ENCODE data around the gene SCFD2.

Gene SCFD2

DNA sequence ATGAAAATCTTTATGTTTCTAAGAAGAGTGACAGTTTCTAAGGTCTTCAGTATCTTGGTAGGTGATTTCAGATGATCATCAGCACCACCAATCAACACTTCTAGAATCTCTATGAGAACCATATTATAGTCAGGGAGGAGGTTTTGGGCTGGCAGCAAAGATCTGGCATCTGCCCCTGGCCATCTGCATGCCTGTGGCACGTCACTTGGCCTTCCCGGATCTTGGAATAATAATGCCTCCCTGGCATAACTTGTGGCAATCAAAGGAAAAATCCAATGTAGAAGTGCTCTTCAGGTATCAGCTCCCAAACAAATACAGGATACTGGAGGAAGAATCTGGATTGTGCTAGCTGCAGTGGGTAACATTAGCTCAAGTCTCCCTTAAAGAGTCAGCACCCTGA, 446.4 kb downstream of the SCFD2 start:
- Histone ChIP-seq H3K4me2 (ENCODE audit: low read length) (no peak overlapping the region), H3K4me1 (ENCODE audit: low read length) (no peaks in the 10 kb centered on the region), H3K79me2 (ENCODE audit: low read length) (no peaks in the 10 kb centered on the region), H3K27me3 (ENCODE audit: low read depth, low read length) (no peaks in the 10 kb centered on the region), H3K27ac (ENCODE audit: low read length) (no peak overlapping the region), H3K36me3 (replicated peaks; ENCODE audit: low read depth, low read length) (no peaks in the 10 kb centered on the region), H2AFZ (ENCODE audit: low read depth, low read length) (no peak overlapping the region), H3K9ac (ENCODE audit: low read length) (no peak overlapping the region), H3K9me3 (ENCODE audit: insufficient read depth, low read length) (no peaks in the 10 kb centered on the region), H4K20me1 (ENCODE audit: insufficient read depth, low read length) (no peaks in the 10 kb centered on the region), H3K4me3 (ENCODE audit: low read length) (no peak overlapping the region)
- TF ChIP-seq EZH2phosphoT487 (IDR thresholded peaks at IDR 0.05; ENCODE audit: low read depth), result no peak
- TF ChIP-seq, protein P1, sequence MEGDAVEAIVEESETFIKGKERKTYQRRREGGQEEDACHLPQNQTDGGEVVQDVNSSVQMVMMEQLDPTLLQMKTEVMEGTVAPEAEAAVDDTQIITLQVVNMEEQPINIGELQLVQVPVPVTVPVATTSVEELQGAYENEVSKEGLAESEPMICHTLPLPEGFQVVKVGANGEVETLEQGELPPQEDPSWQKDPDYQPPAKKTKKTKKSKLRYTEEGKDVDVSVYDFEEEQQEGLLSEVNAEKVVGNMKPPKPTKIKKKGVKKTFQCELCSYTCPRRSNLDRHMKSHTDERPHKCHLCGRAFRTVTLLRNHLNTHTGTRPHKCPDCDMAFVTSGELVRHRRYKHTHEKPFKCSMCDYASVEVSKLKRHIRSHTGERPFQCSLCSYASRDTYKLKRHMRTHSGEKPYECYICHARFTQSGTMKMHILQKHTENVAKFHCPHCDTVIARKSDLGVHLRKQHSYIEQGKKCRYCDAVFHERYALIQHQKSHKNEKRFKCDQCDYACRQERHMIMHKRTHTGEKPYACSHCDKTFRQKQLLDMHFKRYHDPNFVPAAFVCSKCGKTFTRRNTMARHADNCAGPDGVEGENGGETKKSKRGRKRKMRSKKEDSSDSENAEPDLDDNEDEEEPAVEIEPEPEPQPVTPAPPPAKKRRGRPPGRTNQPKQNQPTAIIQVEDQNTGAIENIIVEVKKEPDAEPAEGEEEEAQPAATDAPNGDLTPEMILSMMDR (IDR thresholded peaks at IDR 0.05; ENCODE audit: low read depth, low read length), result no peak

DNA sequence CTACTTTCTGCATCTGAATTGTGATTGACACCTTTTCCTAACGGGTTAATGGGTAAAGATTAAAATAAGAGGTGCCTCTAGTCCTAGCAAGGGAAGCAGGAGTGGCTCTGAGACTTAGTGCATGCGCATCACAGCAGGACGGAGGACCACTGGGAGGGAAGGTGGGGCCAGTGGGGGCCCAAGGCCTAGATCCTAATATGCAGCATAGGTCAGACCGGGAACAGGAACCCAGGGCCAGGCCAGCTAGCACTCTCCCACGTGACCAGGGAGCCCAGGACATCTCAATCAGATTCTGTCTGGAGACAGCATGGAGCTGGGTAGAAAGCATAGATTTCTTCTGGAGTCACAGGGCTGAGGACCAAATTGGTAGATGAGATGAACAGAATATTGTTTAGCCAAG, 448.0 kb downstream of the SCFD2 start:
- H3K4me3 ChIP-seq (ENCODE audit: low read length), result no peak overlapping the region
- no peaks in the 10 kb centered on the region for H3K27me3 ChIP-seq (ENCODE audit: low read depth, low read length)
- no peaks in the 10 kb centered on the region for H4K20me1 ChIP-seq (ENCODE audit: insufficient read depth, low read length)
- TF ChIP-seq, protein P1 (IDR thresholded peaks at IDR 0.05; ENCODE audit: low read depth, low read length), result no peak
- H3K36me3 ChIP-seq (replicated peaks; ENCODE audit: low read depth, low read length), result no peaks in the 10 kb centered on the region
- no peaks in the 10 kb centered on the region for H3K79me2 ChIP-seq (ENCODE audit: low read length)
- no peak overlapping the region for H3K4me2 ChIP-seq (ENCODE audit: low read length)
- H2AFZ ChIP-seq (ENCODE audit: low read depth, low read length), result no peak overlapping the region
- no peak overlapping the region for H3K27ac ChIP-seq (ENCODE audit: low read length)
- H3K4me1 ChIP-seq (ENCODE audit: low read length), result no peaks in the 10 kb centered on the region
- H3K9me3 ChIP-seq (ENCODE audit: insufficient read depth, low read length), result no peaks in the 10 kb centered on the region
- H3K9ac ChIP-seq (ENCODE audit: low read length), result no peak overlapping the region

DNA sequence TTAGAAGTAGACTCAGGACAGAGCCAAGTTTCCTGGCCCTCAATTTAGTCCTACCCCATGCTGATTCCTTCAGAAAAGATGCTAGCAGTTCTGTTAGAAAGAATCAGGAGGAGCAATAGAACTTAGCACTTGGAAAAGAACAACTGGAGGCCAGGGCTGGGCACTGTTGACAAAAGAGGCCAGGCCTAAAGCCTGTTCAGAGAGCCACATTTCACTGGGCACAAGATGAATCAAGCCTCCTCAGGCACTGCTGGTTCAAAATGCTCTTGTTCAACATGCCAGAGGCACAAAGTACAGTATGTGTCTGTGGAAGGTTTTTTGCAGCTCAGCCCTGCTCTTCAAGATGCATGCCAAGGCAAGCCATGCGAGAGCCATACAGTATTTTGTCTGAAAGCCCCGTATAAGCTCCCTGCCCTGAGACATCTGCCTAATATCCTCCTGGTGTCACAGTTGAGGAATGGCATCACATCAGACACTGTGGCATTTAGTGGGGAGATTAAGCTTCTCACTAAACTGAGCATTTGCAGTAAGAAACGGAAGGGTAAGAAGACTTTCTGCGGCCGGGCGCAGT, 450.0 kb downstream of the SCFD2 start:
- Histone ChIP-seq H3K4me3 (ENCODE audit: low read length) (no peak overlapping the region), H3K9ac (ENCODE audit: low read length) (no peak overlapping the region)
- TF ChIP-seq EZH2phosphoT487 (IDR thresholded peaks at IDR 0.05; ENCODE audit: low read depth), result no peak
- TF ChIP-seq, protein P1 (IDR thresholded peaks at IDR 0.05; ENCODE audit: low read depth, low read length), result no peak

DNA sequence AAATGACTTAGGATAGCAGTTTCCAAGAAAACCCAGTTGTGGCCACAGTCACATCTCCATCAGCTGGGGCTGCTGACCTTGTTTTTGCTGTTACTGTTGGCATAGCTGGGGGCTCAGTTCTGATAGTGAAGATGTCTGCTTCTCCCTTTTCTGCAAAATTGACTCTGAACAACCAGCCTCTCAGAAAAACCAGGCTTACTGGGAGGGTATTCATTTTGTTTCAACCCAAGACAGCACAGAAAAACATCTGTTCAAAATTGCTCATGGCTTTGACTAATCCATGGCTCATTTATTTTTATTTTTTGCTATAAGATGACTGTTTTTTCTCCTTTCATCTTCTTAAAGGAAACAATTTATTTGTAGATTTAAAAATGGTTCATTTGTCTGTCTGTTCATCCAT, 450.7 kb downstream of the SCFD2 start:
- TF ChIP-seq EZH2phosphoT487 (IDR thresholded peaks at IDR 0.05; ENCODE audit: low read depth), result no peak
- TF ChIP-seq, protein P1 (IDR thresholded peaks at IDR 0.05; ENCODE audit: low read depth, low read length), result no peak
- Histone ChIP-seq H3K4me1 (ENCODE audit: low read length) (no peaks in the 10 kb centered on the region), H3K79me2 (ENCODE audit: low read length) (no peaks in the 10 kb centered on the region), H2AFZ (ENCODE audit: low read depth, low read length) (no peak overlapping the region), H3K4me3 (ENCODE audit: low read length) (no peak overlapping the region), H4K20me1 (ENCODE audit: insufficient read depth, low read length) (no peaks in the 10 kb centered on the region), H3K36me3 (replicated peaks; ENCODE audit: low read depth, low read length) (no peaks in the 10 kb centered on the region), H3K27ac (ENCODE audit: low read length) (no peak overlapping the region), H3K9ac (ENCODE audit: low read length) (no peak overlapping the region), H3K9me3 (ENCODE audit: insufficient read depth, low read length) (no peaks in the 10 kb centered on the region), H3K27me3 (ENCODE audit: low read depth, low read length) (no peaks in the 10 kb centered on the region), H3K4me2 (ENCODE audit: low read length) (no peak overlapping the region)

More for the DNA sequence above, 450.0 kb downstream of the SCFD2 start:
- H3K4me2 ChIP-seq (ENCODE audit: low read length), result no peak overlapping the region
- no peaks in the 10 kb centered on the region for H3K79me2 ChIP-seq (ENCODE audit: low read length)
- no peaks in the 10 kb centered on the region for H3K27me3 ChIP-seq (ENCODE audit: low read depth, low read length)
- H3K4me1 ChIP-seq (ENCODE audit: low read length), result no peaks in the 10 kb centered on the region
- H4K20me1 ChIP-seq (ENCODE audit: insufficient read depth, low read length), result no peaks in the 10 kb centered on the region
- no peak overlapping the region for H2AFZ ChIP-seq (ENCODE audit: low read depth, low read length)
- no peak overlapping the region for H3K27ac ChIP-seq (ENCODE audit: low read length)
- no peaks in the 10 kb centered on the region for H3K36me3 ChIP-seq (replicated peaks; ENCODE audit: low read depth, low read length)
- no peaks in the 10 kb centered on the region for H3K9me3 ChIP-seq (ENCODE audit: insufficient read depth, low read length)
